ENCODE measurements around the gene NPHP1. TPM values are rescaled to one million over a fixed set of nuclear protein-coding genes. Genes with fewer than 3 reads are reported as not detected.
A peak's percentile ranks its signal among the peaks of the same experiment; 100 is the strongest.
"Not testable (repeated sequence)": the region's sequence is repeated elsewhere in the genome, so short reads cannot be mapped to it uniquely, and the experiment has no call there.

NPHP1 gene
- 10 to 100 TPM in 1 of 2 donors, 1 to 10 TPM in 1; 8.4 to 10.6 TPM for total RNA-seq
- 8.3 TPM for polyA plus RNA-seq (2013, experiment 1 of 2)
- polyA plus RNA-seq (2013, experiment 2 of 2), result 9.4 TPM
- long read RNA-seq, experiment 1, partial matches to known transcripts, result 2 of 10 reads
- long read RNA-seq, experiment 1, other reads (novel, unspliced or antisense), result 5 of 10 reads
- long read RNA-seq, experiment 2, partial matches to known transcripts, result 5 of 19 reads
- long read RNA-seq, experiment 2, other reads (novel, unspliced or antisense), result 7 of 19 reads
- long read RNA-seq, experiment 3, partial matches to known transcripts, result 4 of 20 reads
- long read RNA-seq, experiment 3, other reads (novel, unspliced or antisense), result 10 of 20 reads
- long read RNA-seq, experiment 4, partial matches to known transcripts, result 3 of 7 reads
- long read RNA-seq, experiment 4, other reads (novel, unspliced or antisense), result 3 of 7 reads

DNA sequence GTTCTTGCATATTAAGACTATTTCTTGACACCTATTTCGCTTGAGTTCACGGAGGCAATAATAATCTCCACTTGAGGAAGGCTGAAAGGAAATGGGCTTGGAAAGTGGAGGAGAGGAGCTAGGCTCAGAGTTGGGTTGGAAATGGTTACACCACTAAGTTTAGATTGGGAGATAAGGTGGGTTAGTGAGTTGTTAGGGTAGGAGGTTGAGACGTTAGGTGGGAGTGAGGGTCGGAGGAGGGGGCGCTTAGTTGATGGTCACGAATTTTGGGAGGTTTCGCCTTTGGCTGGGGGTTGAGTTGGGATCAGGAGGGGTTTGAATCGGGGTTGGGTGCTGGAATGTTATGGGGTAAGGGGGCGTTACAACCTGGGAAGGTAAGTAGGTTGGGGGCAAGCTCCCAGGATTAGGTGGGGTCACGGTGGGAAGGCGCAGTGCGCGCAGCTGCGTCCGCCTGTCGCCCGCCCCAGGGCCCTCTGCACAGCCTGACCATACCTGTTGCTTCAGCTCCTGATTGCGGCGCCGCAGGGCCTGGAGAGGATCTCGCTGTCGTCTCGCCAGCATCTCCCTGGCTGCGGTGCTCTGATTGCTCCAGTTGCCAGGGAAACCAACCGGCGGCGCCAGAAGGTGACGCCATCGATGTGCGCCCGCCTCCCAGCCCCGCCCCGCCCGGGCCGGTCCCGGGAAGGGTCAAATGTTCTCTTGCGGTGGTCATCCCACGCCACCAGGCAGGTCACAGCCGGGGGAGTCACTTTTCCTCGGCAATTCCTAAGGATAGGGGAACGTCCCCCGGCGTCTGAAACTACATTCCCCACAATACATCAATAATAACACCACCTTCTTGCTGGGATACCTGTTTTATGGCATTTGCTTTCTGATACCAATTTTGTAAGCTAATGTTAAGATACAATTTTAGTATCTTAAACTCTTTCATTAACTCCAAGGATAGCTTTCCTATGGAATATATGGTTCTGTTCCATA lies at the start of gene NPHP1:
Gene NPHP1 (minus strand): TSS at position 606 of the 978 bp plus-strand sequence. CDS start 45 bp downstream, at position 561.
- peaks cover 4% of the 10 kb centered on the region for H3K4me1 Mint-ChIP-seq
- TF ChIP-seq, protein P1, sequence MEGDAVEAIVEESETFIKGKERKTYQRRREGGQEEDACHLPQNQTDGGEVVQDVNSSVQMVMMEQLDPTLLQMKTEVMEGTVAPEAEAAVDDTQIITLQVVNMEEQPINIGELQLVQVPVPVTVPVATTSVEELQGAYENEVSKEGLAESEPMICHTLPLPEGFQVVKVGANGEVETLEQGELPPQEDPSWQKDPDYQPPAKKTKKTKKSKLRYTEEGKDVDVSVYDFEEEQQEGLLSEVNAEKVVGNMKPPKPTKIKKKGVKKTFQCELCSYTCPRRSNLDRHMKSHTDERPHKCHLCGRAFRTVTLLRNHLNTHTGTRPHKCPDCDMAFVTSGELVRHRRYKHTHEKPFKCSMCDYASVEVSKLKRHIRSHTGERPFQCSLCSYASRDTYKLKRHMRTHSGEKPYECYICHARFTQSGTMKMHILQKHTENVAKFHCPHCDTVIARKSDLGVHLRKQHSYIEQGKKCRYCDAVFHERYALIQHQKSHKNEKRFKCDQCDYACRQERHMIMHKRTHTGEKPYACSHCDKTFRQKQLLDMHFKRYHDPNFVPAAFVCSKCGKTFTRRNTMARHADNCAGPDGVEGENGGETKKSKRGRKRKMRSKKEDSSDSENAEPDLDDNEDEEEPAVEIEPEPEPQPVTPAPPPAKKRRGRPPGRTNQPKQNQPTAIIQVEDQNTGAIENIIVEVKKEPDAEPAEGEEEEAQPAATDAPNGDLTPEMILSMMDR (conservative IDR thresholded peaks at IDR 0.05), result peak; percentile 8
- peak within 1 kb of the TSS; percentile 87 for H3K9ac ChIP-seq (ENCODE audit: extremely low read depth, low read length, poor library complexity, severe bottlenecking)
- no peaks in the 10 kb centered on the region for H3K27me3 ChIP-seq (ENCODE audit: control insufficient read depth, insufficient read depth, low read length, poor library complexity, severe bottlenecking)
- H3K9me3 Mint-ChIP-seq, result no peaks in the 10 kb centered on the region
- DNase-seq, result peak; percentile 96
- WGBS, 2 experiments (ENCODE audit: insufficient coverage in 1 of 2, insufficient read length in 1 of 2), result 0 to 5% methylated on average over 8 to 43 of the region's 43 CpGs
- no peak within 1 kb of the TSS for H3K27ac ChIP-seq (ENCODE audit: low read depth, low read length)
- H3K4me3 ChIP-seq (ENCODE audit: low read length), result peak within 1 kb of the TSS; percentile 97
- H3K36me3 Mint-ChIP-seq (ENCODE audit: low read depth), result no peaks in the 10 kb centered on the region
- H3K27ac Mint-ChIP-seq, result peak within 1 kb of the TSS; percentile 88
- peaks cover 4% of the 10 kb centered on the region for H3K27me3 Mint-ChIP-seq (ENCODE audit: insufficient read depth)
- no peaks in the 10 kb centered on the region for H3K9me3 ChIP-seq (ENCODE audit: control insufficient read depth, low read length)
- H3K36me3 ChIP-seq (ENCODE audit: control insufficient read depth, insufficient read depth, low read length), result peaks cover 9% of the 10 kb centered on the region
- peak within 1 kb of the TSS; percentile 86 for H3K4me3 Mint-ChIP-seq
- no peaks in the 10 kb centered on the region for H3K4me1 ChIP-seq (ENCODE audit: control insufficient read depth, insufficient read depth, low read length)

DNA sequence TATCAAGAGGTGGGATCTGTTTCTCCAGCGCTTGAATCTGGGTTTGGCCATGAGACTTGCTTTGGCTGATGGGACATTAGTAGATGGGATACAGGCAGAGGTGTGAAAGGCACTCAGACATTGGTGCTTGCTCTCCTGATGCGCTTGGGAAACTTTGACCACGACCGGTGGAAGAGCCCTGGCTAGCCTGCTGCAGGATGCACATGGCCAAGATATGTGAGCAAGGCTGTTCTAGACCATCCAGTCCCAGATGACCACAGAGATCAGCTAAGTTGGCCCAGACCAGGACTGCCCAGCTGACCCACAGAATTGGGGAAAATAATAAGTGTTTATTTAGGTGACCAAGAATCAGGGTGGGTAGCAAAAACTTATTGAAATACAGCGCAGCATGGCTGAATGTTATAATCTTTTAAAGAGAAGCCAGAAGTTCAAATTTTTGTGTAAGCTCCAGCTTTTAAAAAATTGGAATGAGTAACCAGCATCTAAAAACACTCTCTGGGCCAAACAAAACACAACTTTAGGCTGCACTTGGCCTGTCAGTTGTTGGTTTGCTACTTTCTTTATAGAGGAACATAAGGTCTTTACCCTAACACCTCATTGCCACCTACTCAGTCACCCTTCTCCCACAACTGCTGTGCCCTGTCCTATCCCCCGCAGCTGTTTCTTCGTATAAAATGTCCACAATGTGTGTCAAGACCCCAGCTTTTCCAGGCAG lies 43.4 kb upstream of the NPHP1 start:
- DNase-seq; H3K27me3 ChIP-seq (ENCODE audit: control insufficient read depth, insufficient read depth, low read length, poor library complexity, severe bottlenecking); H3K9me3 ChIP-seq (ENCODE audit: control insufficient read depth, low read length); H3K27ac ChIP-seq (ENCODE audit: low read depth, low read length); H3K4me1 ChIP-seq (ENCODE audit: control insufficient read depth, insufficient read depth, low read length); H3K4me3 ChIP-seq (ENCODE audit: low read length); H3K27ac Mint-ChIP-seq; H3K9ac ChIP-seq (ENCODE audit: extremely low read depth, low read length, poor library complexity, severe bottlenecking); H3K27me3 Mint-ChIP-seq (ENCODE audit: insufficient read depth); H3K4me3 Mint-ChIP-seq; H3K36me3 Mint-ChIP-seq (ENCODE audit: low read depth); H3K9me3 Mint-ChIP-seq; H3K36me3 ChIP-seq (ENCODE audit: control insufficient read depth, insufficient read depth, low read length); H3K4me1 Mint-ChIP-seq: not testable (repeated sequence)
- 100% methylated on average over 4 of the region's 7 CpGs; no CpG with 5 or more reads in 1 of the 2 experiments for WGBS, 2 experiments (ENCODE audit: insufficient coverage in 1 of 2, insufficient read length in 1 of 2)

DNA sequence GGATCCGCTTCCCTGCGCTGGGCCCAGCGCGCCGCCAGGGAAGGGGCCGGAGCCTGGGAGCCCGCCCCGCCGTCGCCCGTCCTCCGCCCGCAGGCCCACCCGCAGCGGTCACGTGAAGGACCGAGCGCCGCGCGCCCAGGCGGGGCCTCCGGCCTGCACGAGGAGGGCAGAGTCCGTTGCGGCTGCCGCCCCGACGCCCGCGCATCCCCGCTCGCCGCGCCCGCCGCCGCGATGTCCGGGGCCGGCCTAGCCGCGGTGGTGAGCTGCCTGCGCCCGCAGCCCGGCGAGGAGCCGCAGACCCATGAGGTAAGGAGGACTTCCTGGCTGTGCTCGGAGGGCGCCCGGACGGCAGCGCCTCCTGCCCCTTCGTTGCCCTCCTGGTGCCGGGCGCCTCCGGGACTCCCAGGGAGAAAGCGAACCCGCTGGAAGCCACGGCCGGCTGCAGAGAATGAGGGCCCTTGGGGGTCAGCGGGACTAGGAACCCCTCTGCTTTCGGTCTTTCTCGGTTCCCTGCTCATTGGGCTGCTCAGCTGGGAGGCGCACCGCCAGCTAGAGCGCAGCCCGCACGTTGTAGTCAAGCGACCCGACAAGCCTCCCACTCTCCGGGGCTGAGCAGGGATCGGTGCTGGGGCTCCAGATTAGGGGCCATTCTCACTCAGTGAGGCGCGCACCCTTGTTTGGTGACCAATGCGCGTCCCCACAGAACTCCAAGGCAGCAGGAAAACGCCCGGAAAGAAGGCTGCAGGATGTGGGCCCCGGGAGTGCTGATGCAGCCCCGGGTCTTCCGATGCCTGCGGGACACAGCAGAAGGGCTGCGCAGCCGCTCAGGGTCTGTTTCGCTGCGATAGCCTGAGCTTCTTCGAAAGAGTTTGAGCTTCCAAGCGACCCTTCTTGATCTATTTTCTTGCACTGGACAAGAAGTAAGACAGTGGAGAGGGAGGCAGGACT lies 40.9 kb upstream of the NPHP1 start:
- not testable (repeated sequence) for H3K9me3 Mint-ChIP-seq; H3K27ac Mint-ChIP-seq; H3K9ac ChIP-seq (ENCODE audit: extremely low read depth, low read length, poor library complexity, severe bottlenecking); H3K9me3 ChIP-seq (ENCODE audit: control insufficient read depth, low read length); H3K27me3 Mint-ChIP-seq (ENCODE audit: insufficient read depth); H3K4me1 ChIP-seq (ENCODE audit: control insufficient read depth, insufficient read depth, low read length); H3K4me3 Mint-ChIP-seq; H3K4me1 Mint-ChIP-seq; DNase-seq; H3K27me3 ChIP-seq (ENCODE audit: control insufficient read depth, insufficient read depth, low read length, poor library complexity, severe bottlenecking); H3K27ac ChIP-seq (ENCODE audit: low read depth, low read length); H3K36me3 Mint-ChIP-seq (ENCODE audit: low read depth); H3K36me3 ChIP-seq (ENCODE audit: control insufficient read depth, insufficient read depth, low read length); H3K4me3 ChIP-seq (ENCODE audit: low read length)
- no CpG with 5 or more reads among the region's 89 CpGs for WGBS, 2 experiments (ENCODE audit: insufficient coverage in 1 of 2, insufficient read length in 1 of 2)

DNA sequence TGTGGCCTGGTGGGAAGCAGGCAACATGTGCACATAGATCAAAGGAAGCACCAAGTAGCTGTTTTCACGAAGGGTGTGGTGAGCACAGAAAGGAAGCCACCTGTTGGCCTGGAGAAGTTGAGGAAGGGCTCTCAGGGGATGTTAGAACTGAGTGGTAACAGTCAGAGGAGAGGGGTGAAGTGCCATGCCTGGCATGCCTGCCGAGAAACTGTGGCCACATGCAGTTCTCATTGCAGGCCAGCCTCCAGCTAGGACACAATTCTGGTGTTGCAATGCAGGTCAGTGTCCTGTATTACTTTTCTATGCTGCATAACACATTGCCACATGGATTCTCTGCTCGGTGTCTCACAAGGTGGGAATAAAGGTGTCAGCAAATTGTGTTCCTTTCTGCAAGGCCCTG lies 38.5 kb upstream of the NPHP1 start:
- not testable (repeated sequence) for DNase-seq; H3K36me3 Mint-ChIP-seq (ENCODE audit: low read depth); H3K4me1 Mint-ChIP-seq; H3K9me3 ChIP-seq (ENCODE audit: control insufficient read depth, low read length); H3K27ac Mint-ChIP-seq; H3K4me1 ChIP-seq (ENCODE audit: control insufficient read depth, insufficient read depth, low read length); H3K27ac ChIP-seq (ENCODE audit: low read depth, low read length); H3K27me3 ChIP-seq (ENCODE audit: control insufficient read depth, insufficient read depth, low read length, poor library complexity, severe bottlenecking); H3K36me3 ChIP-seq (ENCODE audit: control insufficient read depth, insufficient read depth, low read length); H3K9me3 Mint-ChIP-seq; H3K9ac ChIP-seq (ENCODE audit: extremely low read depth, low read length, poor library complexity, severe bottlenecking); H3K4me3 ChIP-seq (ENCODE audit: low read length); H3K27me3 Mint-ChIP-seq (ENCODE audit: insufficient read depth); H3K4me3 Mint-ChIP-seq
- no CpG with 5 or more reads among the region's 3 CpGs for WGBS, 2 experiments (ENCODE audit: insufficient coverage in 1 of 2, insufficient read length in 1 of 2)

DNA sequence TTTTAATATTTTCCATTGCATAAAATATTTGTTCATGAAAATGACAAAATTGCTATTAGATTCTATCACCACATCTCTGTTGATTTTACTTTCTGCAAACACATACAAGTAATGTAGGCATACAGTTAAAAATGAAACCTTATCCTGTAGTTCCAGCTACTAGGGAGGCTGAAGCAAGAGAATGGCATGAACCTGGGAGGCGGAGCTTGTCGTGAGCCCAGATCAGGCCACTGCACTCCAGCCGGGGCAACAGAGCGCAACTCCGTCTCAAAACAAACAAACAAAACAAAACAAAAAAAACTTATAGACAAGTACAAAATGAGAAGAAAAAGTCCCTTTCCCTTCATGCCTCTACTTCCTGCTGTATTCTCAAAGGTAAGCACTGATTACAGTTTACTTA lies 29.7 kb upstream of the NPHP1 start:
- not testable (repeated sequence) for H3K4me1 ChIP-seq (ENCODE audit: control insufficient read depth, insufficient read depth, low read length); H3K4me3 Mint-ChIP-seq; H3K27me3 ChIP-seq (ENCODE audit: control insufficient read depth, insufficient read depth, low read length, poor library complexity, severe bottlenecking); DNase-seq; H3K36me3 Mint-ChIP-seq (ENCODE audit: low read depth); H3K9me3 ChIP-seq (ENCODE audit: control insufficient read depth, low read length); H3K4me3 ChIP-seq (ENCODE audit: low read length); H3K36me3 ChIP-seq (ENCODE audit: control insufficient read depth, insufficient read depth, low read length); H3K9me3 Mint-ChIP-seq; H3K9ac ChIP-seq (ENCODE audit: extremely low read depth, low read length, poor library complexity, severe bottlenecking); H3K27ac Mint-ChIP-seq; H3K27ac ChIP-seq (ENCODE audit: low read depth, low read length); H3K4me1 Mint-ChIP-seq; H3K27me3 Mint-ChIP-seq (ENCODE audit: insufficient read depth)
- no CpG with 5 or more reads among the region's 5 CpGs for WGBS, 2 experiments (ENCODE audit: insufficient coverage in 1 of 2, insufficient read length in 1 of 2)
